A673 (cell line): ENCODE measurements around the gene UBE2B.
"Not testable (repeated sequence)": the region's sequence is repeated elsewhere in the genome, so short reads cannot be mapped to it uniquely, and the experiment has no call there.

Experiments
- EZH2 ChIP-seq: fragments of 200-600 bp; sonication (generic); IDR thresholded peaks from 2 replicates; pipeline ENCODE4 v1.6.1; 2017; ENCODE audit warnings: borderline replicate concordance, low read depth, mild to moderate bottlenecking, mixed read lengths, antibody characterized with exemption, low read length; ENCODE audit not compliant: poor library complexity, severe bottlenecking
- TF ChIP-seq, protein P1 (sequence below): fragments of 300-800, 200-600 bp; sonication (generic); conservative IDR thresholded peaks from 2 replicates; pipeline ENCODE4 v1.5.1; 2017; ENCODE audit warnings: low read depth, mild to moderate bottlenecking, antibody characterized with exemption, low read length, moderate library complexity, mixed read lengths

DNA sequence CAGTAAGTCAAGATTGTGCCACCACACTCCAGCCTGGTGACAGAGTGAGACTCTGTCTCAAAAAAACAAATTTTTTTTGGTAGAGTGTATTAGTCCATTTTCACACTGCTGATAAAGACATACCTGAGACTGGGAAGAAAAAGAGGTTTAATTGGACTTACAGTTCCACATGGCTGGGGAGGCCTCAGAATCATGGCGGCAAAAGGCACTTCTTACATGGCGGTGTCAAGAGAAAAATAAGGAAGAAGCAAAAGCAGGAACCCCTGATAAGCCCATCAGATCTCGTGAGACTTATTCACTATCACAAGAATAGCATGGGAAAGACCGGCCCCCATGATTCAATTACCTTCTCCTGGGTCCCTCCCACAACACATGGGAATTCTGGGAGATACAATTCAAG is 49.7 kb downstream of the UBE2B start:
- not testable (repeated sequence) for TF ChIP-seq EZH2
- TF ChIP-seq, protein P1, sequence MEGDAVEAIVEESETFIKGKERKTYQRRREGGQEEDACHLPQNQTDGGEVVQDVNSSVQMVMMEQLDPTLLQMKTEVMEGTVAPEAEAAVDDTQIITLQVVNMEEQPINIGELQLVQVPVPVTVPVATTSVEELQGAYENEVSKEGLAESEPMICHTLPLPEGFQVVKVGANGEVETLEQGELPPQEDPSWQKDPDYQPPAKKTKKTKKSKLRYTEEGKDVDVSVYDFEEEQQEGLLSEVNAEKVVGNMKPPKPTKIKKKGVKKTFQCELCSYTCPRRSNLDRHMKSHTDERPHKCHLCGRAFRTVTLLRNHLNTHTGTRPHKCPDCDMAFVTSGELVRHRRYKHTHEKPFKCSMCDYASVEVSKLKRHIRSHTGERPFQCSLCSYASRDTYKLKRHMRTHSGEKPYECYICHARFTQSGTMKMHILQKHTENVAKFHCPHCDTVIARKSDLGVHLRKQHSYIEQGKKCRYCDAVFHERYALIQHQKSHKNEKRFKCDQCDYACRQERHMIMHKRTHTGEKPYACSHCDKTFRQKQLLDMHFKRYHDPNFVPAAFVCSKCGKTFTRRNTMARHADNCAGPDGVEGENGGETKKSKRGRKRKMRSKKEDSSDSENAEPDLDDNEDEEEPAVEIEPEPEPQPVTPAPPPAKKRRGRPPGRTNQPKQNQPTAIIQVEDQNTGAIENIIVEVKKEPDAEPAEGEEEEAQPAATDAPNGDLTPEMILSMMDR: not testable (repeated sequence)
